Activated CD4-positive, alpha-beta T cell treated with anti-CD3 and anti-CD28 coated beads for 1 hour (primary cell): ENCODE measurements around the gene CD59.
"Not testable (repeated sequence)": the region's sequence is repeated elsewhere in the genome, so short reads cannot be mapped to it uniquely, and the experiment has no call there.

Experiments
- DNase-seq: peaks from one replicate; pipeline ENCODE4 v3.0.0-alpha.2; 2020

CD59 gene

DNA sequence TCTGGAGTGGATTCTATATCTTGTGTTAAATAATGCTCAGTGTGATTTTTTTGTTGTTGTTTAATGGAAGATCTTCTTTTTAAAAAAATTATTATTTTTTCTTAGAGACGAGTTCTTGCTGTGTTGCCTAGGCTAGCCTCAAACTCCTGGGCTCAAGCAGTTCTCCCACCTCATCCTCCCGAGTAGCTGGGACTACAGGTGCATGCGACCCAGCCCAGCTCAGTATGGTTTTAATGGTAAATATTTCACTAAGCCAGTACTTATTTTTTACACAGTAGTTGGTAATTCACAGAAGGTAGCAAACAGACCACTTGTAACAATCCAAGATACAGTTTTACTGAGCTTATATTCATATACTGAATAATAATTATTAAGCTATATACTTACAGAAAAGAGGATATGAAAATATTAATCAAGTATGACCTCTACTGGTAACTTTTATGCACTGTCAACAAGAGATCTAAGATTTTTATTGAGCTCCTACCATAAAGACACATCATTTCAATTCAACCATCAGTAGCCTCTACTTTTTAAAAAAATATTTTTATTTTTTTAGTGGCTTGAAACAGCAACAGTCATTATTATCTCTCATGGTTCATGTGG is 6.1 kb upstream of the CD59 start:
- no peak for DNase-seq

DNA sequence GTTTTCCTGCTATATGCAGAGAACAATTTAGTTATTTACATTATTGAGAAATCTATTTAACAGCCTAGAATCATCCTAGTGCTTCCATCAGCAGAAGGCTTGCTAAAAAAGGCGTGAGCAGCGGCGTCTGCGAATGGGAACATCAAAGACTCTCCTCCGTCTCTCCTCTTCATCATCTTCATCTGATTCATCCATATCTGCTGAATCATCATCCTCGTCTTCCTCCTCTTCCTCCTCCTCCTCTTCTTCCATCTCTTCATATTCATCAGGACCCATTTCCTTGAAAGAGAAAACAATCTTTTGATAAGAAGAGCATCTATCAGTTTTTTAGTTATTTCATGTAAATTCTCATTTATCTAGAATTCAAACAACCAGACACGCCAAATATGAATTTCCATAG is 5.6 kb upstream of the CD59 start:
- no peak for DNase-seq

DNA sequence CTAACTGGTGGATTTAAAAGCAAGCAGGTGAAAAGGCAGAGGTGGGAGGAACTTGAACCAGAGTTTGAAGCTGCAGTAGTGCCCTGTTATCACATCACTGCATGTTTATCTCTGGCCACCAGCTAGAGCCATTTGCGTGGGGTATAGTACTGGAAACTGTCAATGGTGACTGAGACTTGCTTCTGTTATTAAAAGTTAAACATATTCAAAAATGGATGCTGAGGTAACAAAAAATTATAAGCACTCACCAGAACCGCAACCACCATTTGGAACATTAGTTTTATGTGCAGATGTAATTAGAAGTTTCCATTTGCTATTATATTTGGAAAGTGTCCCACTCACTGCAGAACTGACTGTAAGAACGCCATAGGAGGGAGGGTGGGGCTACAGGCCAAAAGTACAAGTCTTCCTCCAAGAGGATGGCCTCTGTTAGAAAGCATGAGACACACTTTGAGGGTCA is 1.2 kb upstream of the CD59 start:
- no peak for DNase-seq

GRCh38 chr11:33735271-33736147 is 714 bp downstream of the CD59 start:
- no peak for DNase-seq

DNA sequence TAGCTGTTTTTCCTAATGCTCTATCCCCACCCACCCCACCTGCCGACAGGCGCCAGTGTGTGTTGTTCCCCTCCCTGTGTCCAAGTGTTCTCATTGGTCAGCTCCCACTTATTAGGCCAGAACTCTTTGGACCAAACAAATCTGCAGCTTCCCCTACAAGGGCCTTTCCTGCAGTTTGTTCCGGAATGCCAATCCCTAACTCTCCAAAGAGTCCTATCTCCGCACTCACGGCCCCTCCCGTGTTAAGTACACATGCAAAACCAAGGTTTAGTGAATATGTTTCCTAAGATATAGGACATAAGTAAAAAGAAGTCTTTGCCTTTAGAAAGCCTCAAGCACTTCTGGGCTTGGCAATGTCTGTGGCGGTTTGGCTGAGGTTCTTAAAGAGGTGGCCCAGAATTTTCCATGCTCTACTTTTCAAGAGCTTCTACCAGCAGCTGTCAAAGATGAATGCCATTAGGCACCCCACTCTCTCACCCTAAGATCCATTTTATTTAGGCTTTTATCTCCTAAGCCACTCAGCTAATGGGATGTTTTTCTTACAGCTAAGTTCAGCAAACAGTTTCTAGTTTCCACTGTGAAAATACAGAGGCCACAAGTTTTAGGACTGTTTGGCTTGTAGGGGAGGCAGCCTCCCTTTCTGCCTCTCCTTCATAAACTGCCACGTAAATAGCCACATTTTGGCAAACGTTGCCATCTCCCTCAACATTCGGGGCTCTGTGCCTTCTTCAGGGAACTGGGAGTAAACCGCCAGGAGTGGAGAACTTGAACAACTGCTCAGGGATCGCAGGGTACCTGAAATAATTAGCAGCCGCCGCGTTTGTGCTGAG is 1.6 kb downstream of the CD59 start:
- DNase-seq: no peak

DNA sequence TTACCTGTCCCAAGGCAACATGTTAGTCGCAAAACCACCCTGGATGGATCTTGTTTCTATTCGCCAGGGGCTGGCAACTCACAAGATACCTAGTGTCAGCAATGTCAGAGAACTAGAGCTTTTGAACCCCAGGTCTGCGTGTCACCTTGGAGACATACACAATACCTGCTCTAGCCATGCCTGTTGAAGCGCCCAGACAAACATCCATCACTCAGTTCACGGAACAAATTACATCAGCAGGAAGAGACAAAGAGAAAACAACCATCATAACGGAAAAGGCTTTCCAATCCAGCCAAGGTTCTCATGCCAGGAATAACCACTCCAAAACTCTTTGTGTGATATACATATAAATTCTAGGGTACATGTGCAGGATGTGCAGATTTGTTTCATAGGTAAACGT is 2.2 kb downstream of the CD59 start:
- DNase-seq: no peak

GRCh38 chr11:33731723-33732531 is 4.3 kb downstream of the CD59 start:
- no peak for DNase-seq

DNA sequence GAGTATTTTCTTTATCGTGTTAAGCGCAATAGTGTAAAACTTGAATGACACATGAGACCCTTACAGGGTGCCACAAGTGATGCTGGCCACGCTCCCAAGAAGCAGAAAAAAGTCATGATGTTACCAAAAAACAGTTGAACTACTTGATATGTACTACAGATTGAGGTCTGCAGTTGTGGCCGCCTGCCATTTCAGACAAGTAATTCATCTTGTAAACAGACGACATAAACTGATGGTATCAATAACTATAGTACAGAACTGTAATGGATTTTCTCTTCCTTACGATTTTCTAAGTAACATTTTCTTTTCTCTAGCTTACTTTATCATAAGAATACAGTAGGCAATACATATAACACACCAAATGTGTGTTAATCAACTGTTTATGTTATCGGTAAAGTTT is 5.5 kb downstream of the CD59 start:
- DNase-seq: no peak

DNA sequence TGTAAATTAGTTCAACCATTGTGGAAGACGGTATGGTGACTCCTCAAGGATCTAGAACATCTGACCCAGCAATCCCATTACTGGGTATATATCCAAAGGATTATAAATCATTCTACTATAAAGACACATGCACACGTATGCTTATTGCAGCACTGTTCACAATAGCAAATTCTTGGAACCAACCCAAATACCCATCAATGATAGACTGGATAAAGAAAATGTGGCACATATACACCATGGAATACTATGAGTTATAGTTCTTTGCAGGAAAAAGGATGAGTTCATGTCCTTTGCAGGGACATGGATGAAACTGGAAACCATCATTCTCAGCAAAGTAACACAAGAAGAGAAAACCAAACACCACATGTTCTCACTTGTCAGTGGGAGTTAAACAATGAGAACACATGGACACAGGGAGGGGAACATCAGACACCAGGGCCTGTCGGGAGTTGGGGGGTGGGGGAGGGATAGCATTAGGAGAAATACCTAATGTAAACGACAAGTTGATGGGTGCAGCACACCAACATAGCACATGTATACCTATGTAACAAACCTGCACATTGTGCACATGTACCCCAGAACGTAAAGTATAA is 7.1 kb downstream of the CD59 start:
- not testable (repeated sequence) for DNase-seq

GRCh38 chr11:33727539-33727938 is 8.7 kb downstream of the CD59 start:
- not testable (repeated sequence) for DNase-seq

- no peak for DNase-seq
Measured at GRCh38 chr11:33725496-33725895, 10.7 kb downstream of the CD59 start.

DNA sequence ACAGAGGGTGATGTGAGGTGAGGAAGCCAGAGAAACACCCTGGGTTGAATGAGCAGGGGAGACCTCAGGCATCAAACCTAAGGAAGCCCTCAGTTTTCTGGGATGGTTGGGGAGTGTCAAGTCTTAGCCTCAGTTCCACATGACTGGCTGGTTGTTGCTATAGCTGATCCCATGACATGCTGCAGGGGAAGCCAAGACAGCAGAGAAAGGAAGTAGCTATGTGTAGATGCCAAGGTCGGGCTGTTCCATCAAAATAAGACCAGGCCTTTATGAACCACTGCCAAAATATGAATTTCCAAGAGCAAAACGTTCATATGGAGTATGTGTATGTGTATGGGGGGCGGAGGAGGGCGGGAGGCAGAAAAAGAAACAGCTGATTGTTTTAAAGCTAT is 11.6 kb downstream of the CD59 start:
- no peak for DNase-seq

DNA sequence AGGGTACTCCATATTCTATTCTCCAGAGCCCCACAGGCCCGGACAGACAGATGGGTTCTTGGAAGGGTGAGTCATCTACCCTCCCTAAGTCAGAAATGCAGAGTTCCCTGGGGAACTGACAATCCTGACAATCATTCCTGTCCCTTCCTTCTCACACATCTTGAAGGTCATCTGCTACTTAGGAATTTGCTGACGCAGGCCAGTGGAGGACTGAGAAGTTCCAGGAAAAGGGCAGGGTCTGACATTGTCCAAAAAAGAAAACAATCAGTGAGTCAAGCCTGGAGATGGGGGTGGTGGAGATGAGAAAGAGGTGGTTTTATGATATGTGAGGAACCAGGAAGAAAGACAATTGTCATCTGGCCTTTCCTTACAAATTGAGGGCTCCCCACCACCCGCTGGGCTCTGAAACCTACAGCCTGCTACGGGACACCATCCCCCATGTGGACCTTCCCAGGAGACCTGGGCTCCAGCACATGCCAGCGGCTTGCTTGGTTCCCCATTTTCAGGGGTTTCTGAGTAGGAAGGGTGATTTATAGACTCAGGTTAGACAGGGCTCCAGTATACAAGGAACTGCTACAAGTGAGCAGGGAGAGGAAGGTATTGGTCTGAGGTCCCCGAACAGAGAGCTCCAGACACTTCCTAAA is 12.9 kb downstream of the CD59 start:
- no peak for DNase-seq

- no peak for DNase-seq
Measured at GRCh38 chr11:33722590-33723234, 13.5 kb downstream of the CD59 start.

DNA sequence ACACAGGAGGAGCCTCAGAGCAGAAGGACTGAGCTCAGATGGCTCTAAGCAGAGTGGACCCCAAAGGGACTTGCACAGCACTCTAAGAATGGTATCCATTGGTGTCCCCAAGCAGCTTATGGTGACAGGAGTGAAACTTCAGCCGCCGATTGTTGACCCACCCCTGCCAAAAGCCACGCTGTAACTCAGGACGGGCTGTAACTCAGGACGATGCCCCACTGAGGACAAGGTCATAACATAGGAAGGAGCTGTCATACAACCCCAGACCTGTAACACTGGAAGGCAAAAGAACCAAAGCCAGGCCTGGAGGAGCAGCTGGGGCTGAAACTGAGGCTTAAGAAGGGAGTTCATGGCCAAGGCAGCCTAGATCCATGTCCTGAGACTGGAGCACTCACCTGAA is 14.2 kb downstream of the CD59 start:
- DNase-seq: no peak

- DNase-seq: no peak
Measured at GRCh38 chr11:33721426-33721825, 14.8 kb downstream of the CD59 start.

GRCh38 chr11:33719587-33719986 is 16.6 kb downstream of the CD59 start:
- DNase-seq: no peak

DNA sequence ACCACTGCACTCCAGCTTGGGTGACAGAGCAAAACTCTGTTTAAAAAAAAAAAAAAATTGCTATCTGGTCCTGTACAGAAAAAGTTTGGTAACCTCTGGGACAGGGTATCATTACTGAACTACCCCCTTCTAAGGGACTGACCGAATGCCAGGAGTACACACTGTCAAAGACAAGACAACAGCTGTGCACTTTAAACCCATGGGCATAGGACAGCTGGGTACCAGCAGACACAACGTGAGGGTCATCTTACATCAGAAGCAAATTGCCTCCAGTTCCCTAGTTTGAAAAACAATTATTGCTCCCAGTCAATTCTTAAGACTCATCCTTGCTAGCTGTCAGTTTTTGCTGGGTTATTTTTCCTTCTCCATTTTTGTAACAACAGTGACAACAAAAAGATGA is 17.8 kb downstream of the CD59 start:
- DNase-seq: no peak

- no peak for DNase-seq
Measured at GRCh38 chr11:33716243-33716642, 20.0 kb downstream of the CD59 start.

DNA sequence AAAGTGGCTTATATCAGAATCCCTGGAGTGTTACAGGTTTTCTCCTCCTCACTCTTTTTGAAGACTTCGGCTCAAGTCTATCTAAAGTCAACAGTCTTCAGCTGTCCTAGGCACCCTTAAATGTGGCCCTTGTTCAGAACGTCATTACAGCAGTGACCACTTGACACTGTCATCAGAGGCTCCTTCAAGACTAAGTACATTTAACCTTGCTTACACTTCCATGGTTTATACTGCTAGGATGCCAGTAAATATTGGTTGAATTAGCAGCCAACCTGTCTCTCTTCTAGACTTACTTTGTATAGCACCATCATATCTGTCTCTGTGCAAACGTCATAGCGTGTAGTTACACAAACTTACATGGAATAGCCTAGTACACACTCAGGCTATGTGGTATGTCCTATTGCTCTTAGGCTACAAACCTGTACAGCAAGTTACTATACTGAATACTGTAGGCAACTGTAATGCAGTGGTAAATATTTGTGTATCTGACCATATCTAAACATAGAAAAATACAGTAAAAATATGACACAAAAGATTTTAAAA is 22.3 kb downstream of the CD59 start:
- DNase-seq: no peak
